AG04450 (cell line): ENCODE measurements around the gene SAMD10. TPM values are rescaled to one million over a fixed set of nuclear protein-coding genes. Genes with fewer than 3 reads are reported as not detected.
A peak's percentile ranks its signal among the peaks of the same experiment; 100 is the strongest.

Experiments
- CTCF ChIA-PET: fragments of 300-600, 350-600 bp; formaldehyde crosslinking; extraction: SDS; loops from one replicate; lab custom pipeline; 2022; ENCODE audit warnings: antibody characterized with exemption, inconsistent platforms; lab: Charles Lee
- POLR2A ChIA-PET: fragments of 350-600 bp; formaldehyde crosslinking; extraction: SDS; loops from one replicate; lab custom pipeline; 2021; ENCODE audit warnings: antibody characterized with exemption, inconsistent platforms; lab: Yijun Ruan, JAX
- DNase-seq: peaks from one replicate; pipeline ENCODE4 v3.0.0-alpha.2; 2011; ENCODE audit warnings: low read depth, low spot score
- H3K27ac ChIP-seq: one replicate; pipeline ENCODE4 v1.5.1; 2012; ENCODE audit warnings: low read depth, low read length, control low read depth
- H3K27me3 ChIP-seq: one replicate; pipeline ENCODE4 v1.6.0; 2012; ENCODE audit warnings: low read length; ENCODE audit not compliant: control insufficient read depth, insufficient read depth
- H3K4me3 ChIP-seq: 2 replicates; pipeline ENCODE4 v1.5.1; 2011; ENCODE audit warnings: mild to moderate bottlenecking, low read depth, low read length, control low read depth
- H3K9me3 ChIP-seq: 2 replicates; pipeline ENCODE4 v1.5.1; 2012; ENCODE audit warnings: low read length; ENCODE audit not compliant: control insufficient read depth, insufficient read depth
- polyA plus RNA-seq: library from polyadenylated mRNA; depleted of rRNA; stranded (reverse); fragments of >200 nt; gene quantifications from 2 replicates; pipeline ENCODE4 v1.2.3, GENCODE V29; 2011
- TF ChIP-seq, protein P1 (sequence below): IDR thresholded peaks from 2 replicates; pipeline ENCODE4 v1.5.1; 2011; ENCODE audit warnings: low read depth, low read length, control low read depth, inconsistent platforms

Gene SAMD10
- polyA plus RNA-seq, 1 experiment = 1.3 TPM

DNA sequence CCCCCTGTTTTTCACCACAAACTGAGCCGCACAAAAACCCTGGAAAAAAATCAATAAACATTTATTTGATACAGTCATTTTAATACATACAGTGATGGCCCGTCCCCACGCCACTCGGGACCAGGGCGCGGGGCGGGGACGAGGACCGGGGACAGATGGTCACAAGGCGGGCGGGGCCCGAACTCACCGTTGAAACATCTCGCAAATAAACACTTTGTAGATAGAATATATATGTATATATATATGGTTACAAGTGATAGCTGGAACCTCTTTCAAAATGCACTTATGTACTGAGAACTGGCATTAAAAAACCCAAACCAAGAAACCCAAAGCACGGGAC, 22.8 kb downstream of the SAMD10 start:
- peak overlapping the region; percentile 51 for H3K4me3 ChIP-seq
- no peaks in the 10 kb centered on the region; the same call in 1 of the 2 replicates for H3K9me3 ChIP-seq
- no peak overlapping the region for H3K27ac ChIP-seq
- ChIA-PET POLR2A (interaction anchor here (0.5 to 2.2 kb wide), 5 partner anchors 17 to 249 kb away, joined by 3 to 7 read pairs (median 3); partner anchors contain the start of genes ARFRP1, TPD52L2 and ZGPAT), CTCF (no interaction called here)
- no peak for DNase-seq
- no peaks in the 10 kb centered on the region for H3K27me3 ChIP-seq
- TF ChIP-seq, protein P1, sequence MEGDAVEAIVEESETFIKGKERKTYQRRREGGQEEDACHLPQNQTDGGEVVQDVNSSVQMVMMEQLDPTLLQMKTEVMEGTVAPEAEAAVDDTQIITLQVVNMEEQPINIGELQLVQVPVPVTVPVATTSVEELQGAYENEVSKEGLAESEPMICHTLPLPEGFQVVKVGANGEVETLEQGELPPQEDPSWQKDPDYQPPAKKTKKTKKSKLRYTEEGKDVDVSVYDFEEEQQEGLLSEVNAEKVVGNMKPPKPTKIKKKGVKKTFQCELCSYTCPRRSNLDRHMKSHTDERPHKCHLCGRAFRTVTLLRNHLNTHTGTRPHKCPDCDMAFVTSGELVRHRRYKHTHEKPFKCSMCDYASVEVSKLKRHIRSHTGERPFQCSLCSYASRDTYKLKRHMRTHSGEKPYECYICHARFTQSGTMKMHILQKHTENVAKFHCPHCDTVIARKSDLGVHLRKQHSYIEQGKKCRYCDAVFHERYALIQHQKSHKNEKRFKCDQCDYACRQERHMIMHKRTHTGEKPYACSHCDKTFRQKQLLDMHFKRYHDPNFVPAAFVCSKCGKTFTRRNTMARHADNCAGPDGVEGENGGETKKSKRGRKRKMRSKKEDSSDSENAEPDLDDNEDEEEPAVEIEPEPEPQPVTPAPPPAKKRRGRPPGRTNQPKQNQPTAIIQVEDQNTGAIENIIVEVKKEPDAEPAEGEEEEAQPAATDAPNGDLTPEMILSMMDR = no peak

DNA sequence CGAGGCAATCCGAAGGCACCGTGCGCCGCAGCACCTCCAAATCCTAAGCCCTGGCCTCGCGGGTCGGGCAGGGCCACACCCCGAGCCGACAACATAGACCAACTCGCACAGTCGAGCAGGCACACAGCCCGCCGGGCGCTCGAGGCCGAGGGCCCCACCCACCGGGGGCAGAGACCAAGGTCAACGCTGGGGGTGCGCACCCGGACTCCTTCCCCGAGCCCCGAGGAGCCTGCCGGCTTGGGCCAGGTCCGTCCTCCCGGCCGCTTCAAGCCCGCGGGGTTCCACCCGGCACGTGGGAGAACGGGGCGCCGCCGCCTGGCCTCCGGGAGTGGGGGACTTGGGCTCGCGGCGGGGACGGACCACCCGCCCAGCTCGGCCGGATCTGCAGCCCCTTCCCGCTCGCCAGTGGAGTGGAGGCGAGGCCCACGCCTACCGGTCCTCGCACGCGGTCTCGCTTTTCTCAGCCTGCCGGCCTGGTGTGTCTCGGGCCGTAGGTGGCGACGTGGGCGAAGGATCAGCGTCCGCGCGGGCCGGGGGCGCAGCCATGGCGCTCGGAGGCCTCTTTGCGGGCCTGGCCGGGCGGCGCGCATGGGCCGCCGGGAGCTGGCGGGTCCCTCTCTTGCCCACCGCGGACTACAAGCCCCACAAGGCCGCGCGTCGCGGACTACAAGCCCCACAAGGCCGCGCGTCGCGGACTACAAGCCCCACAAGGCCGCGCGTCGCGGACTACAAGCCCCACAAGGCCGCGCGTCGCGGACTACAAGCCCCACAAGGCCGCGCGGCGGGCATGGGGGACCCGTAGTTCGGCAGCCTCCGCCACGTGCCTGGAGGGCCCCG, 23.4 kb downstream of the SAMD10 start, which contains the start of gene UCKL1:
Gene UCKL1 (minus strand): TSS at position 590 of the 837 bp plus-strand sequence. CDS start 44 bp downstream, at position 546.
- ChIA-PET CTCF (no interaction called here), POLR2A (interaction anchor here (0.5 to 2.2 kb wide), 6 partner anchors 17 to 249 kb away, joined by 3 to 7 read pairs (median 3); partner anchors contain the start of genes ARFRP1, TPD52L2 and ZGPAT)
- peak; percentile 80 for DNase-seq
- Histone ChIP-seq H3K27me3 (no peaks in the 10 kb centered on the region), H3K27ac (peak within 1 kb of the TSS; percentile 68), H3K4me3 (peak within 1 kb of the TSS; percentile 84), H3K9me3 (no peaks in the 10 kb centered on the region; the same call in 1 of the 2 replicates)
- TF ChIP-seq, protein P1 = no peak

DNA sequence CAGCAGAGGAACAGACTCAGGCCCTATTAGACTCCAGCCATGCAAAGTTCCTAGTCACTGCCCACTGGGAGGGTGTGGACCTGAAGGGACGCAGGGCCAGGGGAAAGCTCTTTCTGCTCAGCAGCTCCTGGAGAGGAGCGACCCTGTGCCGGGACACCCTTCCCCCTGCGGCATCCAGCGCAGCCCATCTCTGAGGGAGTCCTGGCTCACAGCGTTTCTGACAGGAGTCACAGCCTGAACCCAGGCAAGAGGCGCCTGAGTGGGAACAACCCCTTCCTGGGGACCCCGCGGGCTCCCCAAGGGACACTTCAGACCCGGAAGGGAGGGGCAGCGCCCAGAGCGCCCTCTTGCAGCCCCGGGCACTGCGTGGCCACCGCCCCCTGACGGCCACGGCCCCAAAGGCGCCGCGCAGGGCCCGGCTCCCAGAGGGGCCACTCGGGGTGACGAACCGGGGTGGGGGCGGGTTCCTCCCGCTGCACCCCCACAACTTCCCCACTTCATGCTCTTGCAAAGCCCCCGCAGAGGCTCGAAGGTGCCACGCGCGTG, 24.1 kb downstream of the SAMD10 start:
- ChIA-PET CTCF (interaction anchor here (1.8 kb wide), 1 partner anchor 18 kb away, joined by 5 read pairs; no protein-coding TSS in a partner anchor), POLR2A (interaction anchor here (0.6 to 2.2 kb wide), 2 partner anchors 65 to 90 kb away, joined by 3 to 7 read pairs; partner anchors contain the start of gene TPD52L2)
- H3K9me3 ChIP-seq = no peaks in the 10 kb centered on the region; the same call in 1 of the 2 replicates

DNA sequence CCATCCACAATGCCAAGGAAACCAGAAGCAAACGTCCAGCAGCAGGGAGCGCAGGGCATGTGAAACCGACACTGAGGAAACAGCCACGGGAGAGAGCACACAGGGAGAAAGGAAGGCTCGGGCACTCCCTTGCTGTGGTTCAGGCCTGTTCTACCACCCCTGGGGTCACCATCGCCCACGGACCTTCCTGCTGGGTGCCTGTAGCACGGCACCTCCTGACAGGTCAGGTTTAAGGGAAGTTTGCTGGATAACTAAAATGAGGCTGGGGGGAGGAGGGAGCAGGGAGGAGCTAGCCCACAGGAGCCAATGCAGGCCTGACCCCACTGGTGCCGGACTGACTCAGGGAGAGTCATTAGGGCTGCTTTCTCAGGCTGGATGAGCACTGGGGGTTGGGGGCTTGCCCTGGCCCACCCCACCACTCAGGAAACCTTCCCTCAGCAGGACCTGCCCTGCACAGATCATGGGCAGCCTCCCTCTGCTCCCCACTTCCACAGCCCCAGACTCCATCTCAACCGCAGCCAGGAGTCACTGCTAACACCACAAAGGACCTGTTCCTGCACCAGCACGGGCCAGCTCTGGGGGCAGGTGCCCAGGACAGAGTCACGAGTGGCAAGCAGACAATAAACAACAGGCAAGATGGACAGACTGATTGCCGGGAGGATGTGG, 25.5 kb downstream of the SAMD10 start:
- no peaks in the 10 kb centered on the region for H3K27me3 ChIP-seq
- H3K9me3 ChIP-seq = no peaks in the 10 kb centered on the region; the same call in 1 of the 2 replicates
- DNase-seq = no peak
- TF ChIP-seq, protein P1 = no peak
- CTCF ChIA-PET = interaction anchor here (1.8 kb wide), 1 partner anchor 20 kb away, joined by 5 read pairs; no protein-coding TSS in a partner anchor
- H3K27ac ChIP-seq = no peak overlapping the region
- POLR2A ChIA-PET = no interaction called here
- peak overlapping the region; percentile 34 for H3K4me3 ChIP-seq

More for the DNA sequence above, 24.1 kb downstream of the SAMD10 start:
- no peak for DNase-seq
- TF ChIP-seq, protein P1 = peak; percentile 21; the same call in 1 of the 2 replicates
- H3K27me3 ChIP-seq = no peaks in the 10 kb centered on the region
- H3K27ac ChIP-seq = no peak overlapping the region
- H3K4me3 ChIP-seq = peak overlapping the region; percentile 84
